GDM1 (cell line): Measurements from ENCODE around the gene AKAP6.
"Not testable (repeated sequence)": the region's sequence is repeated elsewhere in the genome, so short reads cannot be mapped to it uniquely, and the experiment has no call there.

Experiments
- DNase-seq: peaks from one replicate; lab custom pipeline; 2025; lab: John Stamatoyannopoulos, UW

AKAP6 gene

DNA sequence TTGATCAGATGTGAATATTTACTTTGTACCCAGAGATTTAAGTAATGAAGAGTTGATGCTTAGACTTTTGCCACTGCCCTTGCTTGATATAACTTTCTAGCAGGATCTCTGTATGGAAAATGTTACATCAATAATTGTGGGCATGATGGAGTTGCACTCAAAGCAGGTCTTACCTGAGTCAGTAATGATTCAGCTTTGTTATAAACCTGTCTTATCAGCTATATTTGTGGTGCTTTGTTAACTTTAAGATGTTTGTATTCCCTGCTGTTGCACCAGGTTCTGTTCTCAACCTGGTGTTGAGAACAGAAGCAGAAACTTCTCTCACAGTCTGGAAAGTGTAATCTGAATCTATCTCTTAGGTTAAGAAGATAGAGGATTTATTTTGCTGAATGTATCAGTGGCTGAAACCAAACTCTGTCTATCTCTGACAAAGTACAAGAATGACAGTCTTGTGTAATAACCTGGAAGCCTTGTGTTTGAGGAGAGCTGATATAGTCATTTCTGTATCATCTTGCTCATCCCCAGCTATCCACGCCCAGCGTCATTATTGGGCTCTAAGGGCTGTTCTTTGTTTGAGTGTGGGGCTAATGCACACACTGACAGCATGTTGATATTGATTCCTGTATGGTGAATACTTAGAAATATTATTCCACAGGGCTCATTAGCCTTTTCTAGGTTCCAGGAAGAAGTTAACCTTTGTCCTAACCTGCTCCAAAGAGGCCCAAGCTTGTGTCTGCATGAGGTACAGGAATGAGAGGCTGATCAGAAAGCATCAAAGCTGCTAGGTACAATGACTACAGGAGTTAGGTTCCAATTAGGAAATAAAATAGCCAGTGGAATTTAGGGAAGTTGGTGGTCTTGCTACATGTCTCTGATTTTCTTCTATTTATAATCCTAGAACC lies 3.6 kb downstream of the AKAP6 start:
- DNase-seq: no peak

DNA sequence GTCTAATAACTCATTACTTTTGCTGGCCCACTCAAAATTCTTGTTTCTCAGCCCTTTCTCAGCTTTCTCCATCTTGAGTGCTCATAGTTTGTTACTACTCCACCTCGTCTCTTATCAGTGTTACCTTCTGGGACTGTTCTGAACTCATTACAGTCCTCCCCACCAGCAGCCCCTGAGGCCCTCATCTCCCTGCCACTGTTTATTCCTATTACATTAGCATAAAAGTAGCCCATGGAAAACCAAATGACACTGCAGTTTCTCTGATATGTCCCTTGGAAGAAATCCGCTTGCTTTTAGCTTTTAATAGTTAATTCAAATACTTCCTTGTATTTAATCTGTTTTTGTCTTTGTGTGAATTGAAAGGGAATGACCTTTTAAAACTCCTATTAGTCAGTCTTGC lies 7.6 kb downstream of the AKAP6 start:
- no peak for DNase-seq

DNA sequence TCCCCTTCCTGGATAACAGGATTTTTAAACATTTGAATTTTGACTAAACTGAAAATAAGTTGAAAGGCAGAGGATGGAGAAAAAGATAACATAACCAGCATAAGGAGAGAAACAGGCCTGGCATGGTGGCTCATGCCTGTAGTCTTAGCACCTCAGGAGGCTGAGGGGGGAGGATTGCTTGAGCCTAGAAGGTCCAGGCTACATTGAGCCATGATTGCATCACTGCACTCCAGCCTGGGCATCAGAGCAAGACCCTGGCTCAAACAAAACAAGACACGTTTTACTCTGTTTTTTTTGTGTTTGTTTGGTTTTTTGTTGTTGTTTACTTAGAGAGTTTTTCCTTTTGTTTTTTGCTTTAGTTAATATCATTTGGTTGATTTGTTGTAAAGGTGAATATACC lies 8.7 kb downstream of the AKAP6 start:
- no peak for DNase-seq

DNA sequence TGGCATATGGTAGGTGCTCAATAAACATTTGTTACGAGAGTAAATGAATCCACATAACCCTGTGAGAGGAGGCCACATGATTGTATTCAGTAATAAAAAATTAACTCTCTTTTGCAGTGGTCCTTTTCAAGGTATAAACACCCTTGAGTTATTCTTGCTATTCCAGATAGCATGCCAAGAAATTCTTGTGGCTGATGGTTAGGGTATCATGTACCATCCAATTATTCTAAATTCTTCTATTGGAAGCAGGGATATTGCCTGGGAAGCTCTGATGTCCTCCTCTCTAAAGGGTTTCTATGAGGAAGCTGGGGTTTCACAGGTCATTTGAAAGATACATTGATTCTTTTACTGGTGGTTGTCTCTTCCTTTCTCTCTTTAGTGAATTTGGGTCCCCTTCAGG lies 10.1 kb downstream of the AKAP6 start:
- no peak for DNase-seq

DNA sequence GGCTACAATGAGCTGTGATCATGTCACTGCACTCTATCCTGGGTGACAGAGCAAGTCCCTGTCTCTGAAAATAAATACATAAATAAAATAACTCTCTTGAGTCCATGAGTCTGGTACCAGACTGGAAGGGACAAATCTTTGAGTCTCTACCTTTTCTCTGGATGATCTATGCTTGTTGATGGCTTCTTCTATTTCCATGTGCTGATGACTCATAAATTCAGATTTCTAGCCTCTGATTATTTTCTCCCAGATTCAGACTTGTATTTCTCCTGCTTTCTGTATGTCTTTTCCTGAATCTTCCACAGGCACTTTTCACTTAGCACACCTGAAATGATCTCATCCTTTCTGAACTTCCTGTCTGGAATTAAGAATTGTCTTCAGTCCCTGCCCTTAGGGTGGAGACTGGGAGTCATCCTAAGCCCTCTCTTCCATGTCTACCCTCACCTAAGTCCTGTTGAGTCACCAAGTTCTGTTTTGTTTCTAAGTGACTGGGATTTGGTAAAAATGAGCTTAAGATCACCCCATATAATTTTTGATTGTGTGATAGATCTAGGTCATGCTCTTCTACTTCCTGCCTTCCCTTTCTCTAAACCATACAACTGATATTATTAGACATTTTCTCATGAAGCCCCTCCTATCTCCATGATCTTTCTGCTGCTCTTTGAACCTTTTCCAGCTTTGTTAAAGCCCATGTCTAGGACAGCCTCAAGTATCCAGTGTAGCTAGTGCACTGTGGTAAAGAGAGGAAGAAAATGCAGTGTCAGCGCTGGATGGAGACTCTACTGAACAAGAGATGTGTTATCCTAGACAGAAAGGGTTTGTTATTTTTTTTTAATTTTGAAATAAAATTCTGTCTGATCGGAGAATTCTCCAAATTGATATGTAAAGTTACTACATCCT lies 13.1 kb downstream of the AKAP6 start:
- no peak for DNase-seq

DNA sequence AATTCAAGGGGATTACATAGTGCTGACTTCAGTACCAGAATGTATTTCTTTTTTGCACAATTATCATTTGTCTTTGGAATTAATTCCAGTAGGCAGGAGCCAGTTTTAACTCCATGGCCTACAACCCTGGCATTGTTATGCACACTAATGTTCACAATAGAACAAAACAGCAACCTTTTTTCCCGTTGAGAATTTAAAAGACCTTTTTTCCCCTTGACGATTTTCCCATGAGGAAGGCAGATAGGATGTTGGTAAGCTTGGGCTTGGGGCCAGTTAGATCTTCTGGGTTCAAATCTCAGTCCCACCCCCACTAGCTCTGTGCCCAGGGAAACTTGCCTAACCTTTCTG lies 13.7 kb downstream of the AKAP6 start:
- DNase-seq: no peak

DNA sequence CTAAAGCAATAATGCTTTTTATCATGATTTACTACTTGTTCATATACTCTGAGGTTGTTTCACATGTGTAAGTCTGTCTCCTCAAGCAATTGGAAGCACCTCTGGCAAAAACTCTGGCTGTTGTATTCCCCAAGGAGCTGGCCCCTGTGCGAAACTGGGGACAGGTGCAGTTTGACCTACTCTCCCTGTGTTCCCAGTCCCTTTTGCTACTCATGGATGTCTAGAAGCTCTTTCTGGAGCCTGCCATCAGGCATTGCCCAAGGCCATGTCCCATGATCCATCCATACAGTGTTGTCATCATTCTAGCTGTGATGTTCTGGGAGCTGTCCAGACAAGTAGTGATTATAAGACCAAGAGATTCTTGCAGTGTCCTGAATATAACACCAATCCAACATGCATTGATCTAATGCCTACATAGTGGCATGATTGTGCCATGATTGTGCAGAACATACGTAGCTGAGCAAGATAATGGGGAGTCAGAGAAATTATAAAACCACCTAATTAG lies 14.9 kb downstream of the AKAP6 start:
- DNase-seq: no peak

DNA sequence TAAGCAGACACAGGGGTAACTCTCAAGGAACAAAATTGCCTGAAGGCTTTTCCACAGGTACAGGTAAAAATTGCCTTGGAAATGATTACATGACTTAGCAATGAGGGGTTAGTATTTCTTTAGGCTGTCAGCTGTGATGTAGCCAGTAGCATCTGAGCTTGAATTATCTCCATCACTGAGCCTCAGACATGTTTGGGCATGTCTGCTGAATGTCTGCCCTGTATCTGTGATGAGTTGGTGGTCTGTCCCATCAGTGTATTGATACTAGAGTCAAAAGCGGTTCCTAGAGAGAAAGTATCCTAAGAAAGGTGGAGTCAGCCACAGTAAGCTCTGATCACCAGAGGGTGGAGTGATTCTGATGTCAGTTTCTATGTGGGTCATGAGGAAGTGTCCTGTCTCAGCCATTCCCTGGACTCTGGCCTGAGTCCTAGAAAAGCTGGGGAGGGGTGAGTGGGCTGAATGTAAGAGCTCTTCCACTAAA lies 16.3 kb downstream of the AKAP6 start:
- DNase-seq: no peak

DNA sequence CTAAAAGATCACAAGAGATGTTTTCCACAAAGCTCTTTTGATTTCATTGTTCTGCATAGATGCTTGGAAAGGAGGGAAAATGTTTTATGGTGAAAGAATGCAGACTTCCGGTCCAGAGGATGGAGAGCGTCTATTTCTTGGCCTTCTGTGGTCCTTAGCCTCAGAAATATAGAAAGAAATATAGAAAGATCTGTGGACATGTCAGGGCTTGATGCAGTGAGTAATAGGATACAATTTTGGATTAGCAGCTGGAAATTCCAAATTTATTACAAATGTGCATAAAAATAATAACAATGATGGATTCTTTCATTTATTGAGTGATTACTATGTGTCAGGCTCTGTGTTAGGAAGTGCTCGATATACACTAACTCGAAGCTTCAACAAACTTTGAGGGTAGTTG lies 20.2 kb downstream of the AKAP6 start:
- DNase-seq: no peak

DNA sequence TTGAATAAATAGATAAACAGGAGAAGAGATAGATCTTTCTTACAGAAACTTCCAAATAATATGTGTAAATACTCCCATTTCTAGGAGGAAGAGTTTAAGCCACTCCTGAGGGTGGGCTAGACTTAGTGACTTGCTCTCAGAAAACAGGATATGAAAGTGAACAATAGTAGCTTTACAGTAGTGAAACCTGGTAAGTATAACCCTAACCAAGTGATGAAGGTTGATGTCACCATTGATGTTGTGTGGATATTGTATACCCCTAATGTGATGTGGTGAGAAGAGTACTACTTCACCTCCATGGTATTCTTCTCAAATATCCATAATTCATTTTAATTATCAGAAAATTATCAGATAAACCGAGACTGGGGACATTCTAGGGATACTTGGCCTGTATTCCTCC lies 20.9 kb downstream of the AKAP6 start:
- no peak for DNase-seq

DNA sequence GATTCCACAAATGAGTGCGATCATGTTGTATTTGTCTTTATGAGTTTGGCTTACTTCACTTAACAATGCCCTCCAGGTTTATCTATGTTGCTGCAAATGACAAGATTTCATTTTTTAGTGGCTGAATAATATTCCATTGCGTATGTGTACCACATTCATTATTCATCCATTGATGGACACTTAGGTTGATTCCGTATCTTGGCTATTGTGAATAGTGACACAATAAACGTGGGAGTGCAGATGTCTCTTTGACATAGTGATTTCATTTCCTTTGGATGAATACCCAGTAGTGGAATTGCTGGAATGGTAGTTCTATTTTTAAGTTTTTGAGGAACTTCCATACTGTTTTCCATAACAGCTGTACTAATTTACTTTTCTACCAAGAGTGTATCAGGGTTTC lies 23.5 kb downstream of the AKAP6 start:
- DNase-seq: no peak

DNA sequence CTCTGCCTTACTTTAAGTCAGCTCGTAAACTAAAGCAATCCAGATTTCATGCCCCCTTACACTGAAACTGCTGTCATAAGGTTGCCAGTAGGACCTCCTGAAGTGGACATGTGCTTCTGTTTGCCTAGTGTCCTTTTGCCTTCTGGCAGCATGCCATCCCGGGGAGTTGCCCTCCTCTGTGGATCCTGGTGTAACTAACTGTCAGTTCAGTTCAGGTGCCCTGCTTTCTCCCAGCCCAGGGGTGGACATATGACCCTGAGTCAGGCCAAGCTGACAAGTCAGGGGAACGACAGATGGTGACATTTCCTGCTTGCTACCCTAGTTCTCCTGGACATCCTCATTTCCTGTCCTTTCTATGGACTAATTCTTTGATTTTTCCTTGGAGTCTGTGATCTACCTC lies 25.6 kb downstream of the AKAP6 start:
- DNase-seq: no peak

DNA sequence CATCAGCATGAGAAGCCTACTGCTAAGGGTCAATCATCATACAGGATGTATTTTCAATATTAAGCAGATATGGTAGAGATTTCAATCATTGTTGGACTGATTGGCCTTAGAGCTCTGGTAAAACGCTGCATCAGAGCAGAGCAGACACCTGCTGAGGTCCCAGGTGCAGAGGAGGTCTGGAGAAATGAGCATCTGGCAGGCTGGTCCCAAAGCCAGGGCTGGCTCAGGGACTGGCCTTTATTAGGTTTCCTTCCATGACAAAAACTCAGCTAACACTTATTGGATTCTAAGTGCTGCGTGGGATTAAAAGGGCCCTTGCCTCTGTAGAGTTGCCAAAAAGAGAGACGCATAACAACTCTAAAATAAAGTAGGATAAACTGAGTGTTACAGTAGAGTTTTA lies 29.7 kb downstream of the AKAP6 start:
- no peak for DNase-seq

DNA sequence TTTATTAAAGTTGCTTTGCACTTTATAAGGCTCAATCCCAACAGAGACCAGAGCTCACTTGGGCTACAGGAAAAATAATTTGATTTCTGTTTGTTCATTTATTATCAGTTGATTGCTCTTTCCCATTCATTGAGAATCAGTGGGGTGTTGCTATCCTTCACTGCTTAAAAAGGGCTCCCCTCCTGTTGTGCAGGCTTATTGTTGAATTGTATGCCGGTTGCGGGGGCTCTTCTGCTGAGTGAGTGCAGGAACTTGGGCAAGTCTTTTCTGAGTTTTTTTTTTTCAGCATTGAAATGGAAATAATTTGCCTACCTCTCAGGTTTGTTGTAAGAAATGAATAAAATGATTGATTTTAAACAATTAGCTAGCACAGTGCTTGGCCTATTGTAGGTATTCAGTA lies 32.6 kb downstream of the AKAP6 start:
- DNase-seq: no peak

DNA sequence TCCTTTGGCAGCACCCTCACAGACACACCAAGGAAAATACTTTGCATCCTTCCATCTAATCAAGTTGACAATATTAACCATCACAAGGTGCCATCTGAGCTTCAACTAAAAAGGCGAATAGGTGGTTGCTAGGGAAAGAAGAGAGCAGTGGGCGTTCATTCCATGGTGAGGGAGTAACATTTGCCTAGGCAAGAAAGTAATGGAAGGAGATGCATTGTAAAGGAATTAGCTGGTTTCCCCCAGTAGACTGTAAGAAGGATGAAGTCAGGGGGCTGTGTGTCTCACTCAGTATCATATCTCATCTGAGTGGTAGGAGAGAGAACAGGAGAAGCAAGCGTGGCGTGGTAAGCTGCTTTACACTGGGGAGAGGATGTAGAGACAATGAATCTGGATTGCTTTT lies 34.7 kb downstream of the AKAP6 start:
- DNase-seq: no peak

DNA sequence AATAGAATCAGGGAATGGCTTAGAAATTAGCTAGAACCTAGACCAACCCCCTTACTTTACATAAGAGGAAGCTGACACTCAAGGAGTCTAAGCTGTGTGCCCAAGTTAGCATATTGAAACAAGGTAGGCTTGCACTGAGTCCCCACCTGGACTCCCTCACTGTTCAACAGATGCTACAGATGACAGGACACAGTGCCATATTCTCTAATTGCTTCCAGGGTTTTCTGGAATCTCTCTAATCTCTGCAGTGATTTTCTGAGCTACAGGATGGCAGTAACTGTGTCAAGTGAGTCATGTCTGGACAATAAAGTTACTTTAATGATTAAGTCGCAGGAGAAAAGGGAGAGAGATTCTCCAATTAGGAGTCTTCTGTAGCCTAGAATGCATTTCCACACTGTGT lies 35.8 kb downstream of the AKAP6 start:
- DNase-seq: no peak

DNA sequence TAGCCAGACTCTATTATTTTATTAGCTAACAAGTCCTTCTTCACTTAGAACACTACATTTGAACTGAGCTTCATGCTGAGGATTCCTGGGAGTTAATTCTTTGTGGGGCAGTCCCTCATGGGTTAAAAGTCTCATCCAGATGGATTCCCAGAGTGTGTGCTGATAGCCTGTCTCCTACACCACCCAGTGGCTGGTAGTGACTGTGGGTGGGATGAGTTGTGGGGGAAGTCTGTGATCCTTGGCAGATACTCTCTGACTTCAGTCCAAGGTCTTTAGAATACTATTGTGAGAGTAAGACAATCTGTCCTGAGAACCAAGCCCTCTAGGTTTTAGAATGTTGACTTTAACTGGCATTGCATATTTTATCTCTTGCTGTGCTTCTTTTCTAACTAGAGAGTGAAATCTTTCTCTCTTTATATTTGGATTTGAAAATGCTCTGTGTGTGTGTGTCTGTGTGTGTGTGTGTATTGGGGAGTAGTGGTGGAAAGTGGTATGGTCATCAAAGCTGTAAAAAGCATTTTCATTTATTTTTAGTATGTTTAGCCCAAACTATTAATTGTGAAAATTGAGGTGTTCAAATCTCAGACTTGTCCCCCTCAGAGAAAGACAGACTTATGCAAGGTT lies 37.3 kb downstream of the AKAP6 start:
- no peak for DNase-seq

DNA sequence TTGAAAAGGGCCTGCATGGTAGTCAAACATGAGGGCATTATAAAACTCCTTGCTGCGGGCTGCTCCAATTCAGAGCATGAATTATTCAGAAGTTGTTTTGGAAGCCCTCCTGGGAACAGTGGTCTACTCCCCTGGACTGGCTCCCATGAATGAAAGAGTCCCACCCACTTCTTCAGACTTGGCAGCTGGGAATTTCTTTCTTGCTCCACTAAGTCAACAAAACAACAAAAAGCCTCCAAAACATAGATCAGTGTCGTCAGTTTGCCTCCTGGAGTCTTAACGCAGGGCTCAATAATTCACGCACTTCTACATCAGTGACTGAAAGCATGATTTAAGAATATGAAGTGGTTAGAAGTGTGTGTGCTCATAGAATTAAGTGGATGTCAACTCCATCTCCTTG lies 37.9 kb downstream of the AKAP6 start:
- DNase-seq: no peak

DNA sequence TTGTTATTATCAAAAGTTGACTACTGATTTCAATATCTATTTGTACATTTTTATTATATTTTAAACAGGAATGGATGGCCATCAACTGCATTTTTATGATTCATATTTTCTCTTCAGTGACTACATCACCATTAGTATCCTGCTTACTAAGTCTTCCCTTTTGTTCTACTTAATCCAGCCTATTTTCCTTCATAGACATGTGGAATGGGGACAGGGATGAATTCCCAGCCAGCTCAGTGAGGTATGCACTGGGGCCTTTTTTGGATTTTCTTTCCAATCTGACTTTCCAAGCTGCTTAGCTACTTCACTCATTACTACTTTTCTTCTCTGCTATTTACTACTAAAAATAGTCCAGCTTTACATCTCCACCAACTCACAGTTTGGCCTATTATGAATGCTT lies 38.4 kb downstream of the AKAP6 start:
- DNase-seq: no peak

DNA sequence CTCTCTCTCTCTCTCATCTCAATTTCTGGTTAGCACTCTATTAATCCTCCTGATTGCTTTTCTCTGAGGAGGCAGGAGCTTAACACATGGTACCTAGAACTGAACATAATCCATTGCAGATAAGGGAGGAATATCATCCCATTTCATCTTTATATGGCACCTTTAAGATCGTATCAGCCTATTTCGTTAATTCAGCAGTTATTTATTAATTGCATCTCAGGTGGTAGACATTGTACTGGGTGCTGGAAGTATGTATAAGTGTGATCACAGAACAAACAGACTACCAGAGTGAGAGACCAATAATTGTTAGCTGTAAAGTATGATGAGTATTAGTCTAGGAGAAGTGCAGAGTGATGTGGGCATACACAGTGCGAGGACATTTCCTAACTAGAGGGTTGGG lies 39.0 kb downstream of the AKAP6 start:
- DNase-seq: no peak

DNA sequence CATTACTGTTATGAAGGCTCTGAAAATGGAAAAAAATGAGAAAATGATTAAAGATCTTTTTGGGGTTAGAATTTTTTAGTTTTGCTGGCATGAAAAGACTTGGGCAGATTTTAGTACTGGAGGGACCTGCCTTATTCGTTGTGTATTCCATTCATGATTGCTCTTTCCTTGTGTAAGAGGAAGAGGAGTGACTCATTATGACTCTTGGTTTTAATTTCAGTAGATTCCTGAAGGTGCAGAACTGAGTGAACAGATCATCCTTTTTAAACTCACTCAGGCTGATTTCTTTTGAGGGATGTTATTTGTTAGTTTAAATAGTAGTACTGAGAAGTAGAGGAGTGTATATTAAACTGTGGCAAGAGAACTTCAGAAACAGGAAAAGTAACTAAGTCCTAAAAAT lies 41.6 kb downstream of the AKAP6 start:
- DNase-seq: no peak

DNA sequence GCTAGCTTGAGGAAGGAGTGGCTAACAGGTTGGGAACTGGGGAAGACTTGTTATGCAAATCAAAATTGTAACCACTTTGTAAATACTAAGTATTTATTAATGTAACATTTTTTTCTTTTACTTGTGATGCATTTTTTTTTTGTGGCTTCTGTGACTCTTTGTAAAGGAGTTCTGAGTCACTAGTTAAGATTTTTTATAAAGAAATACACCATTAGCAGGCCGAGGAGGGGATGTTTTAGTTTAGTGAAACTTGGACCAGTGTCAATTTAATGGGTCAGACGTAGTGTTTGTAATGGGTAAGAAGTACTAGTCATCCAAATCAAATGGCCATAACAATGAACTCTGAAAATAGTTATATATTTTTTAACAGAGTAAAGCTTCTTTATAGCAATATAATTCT lies 43.1 kb downstream of the AKAP6 start:
- DNase-seq: no peak

DNA sequence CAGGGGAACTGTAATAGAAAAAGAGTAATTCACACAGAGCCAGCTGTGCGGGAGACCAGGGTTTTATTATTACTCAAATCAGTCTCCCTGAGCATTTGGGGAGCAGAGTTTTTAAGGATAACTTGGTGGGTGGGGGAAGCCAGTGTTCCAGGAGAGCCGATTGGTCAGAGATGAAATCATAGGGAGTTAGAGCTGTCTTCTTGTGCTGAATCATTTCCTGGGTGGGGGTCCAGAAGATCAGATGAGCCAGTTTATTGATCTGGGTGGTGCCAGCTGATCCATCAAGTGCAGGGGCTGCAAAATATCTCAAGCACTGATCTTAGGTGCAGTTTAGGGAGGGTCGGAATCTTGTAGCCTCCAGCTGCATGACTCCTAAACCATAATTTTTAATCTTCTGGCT lies 44.1 kb downstream of the AKAP6 start:
- not testable (repeated sequence) for DNase-seq
